Lung (tissue), 12 donors: Measurements from ENCODE around the gene GSKIP. TPM values are rescaled to one million over a fixed set of nuclear protein-coding genes. Genes with fewer than 3 reads are reported as not detected.

Source experiments
- ATAC-seq: fragments of 200-7000 bp; cut with Tn5 transposase; one replicate; pipeline ENCODE4 v1.9.1; 2020; ENCODE audit warnings: moderate number of reproducible peaks; ENCODE audit not compliant: insufficient read depth, low FRiP score
- DNase-seq, 3 donors: peaks; one replicate each; pipeline ENCODE4 v3.0.0-alpha.2; 2013 to 2017
- H3K27ac ChIP-seq, 2 donors: one replicate each; pipeline ENCODE4 v1.5.1; 2013; ENCODE audit warnings: mild to moderate bottlenecking in 2 of 2, moderate library complexity in 2 of 2, control low read depth in 1 of 2, inconsistent platforms in 1 of 2, low read depth in 1 of 2, low read length in 1 of 2
- H3K27me3 ChIP-seq, 3 donors: one replicate each; pipeline ENCODE4 v1.5.1; 2013; ENCODE audit warnings: low read length in 2 of 3; ENCODE audit not compliant: control insufficient read depth in 3 of 3, insufficient read depth in 3 of 3
- H3K36me3 ChIP-seq, 4 donors: one replicate each; pipeline ENCODE4 v1.5.1; 2013; ENCODE audit warnings: low read length in 4 of 4, mild to moderate bottlenecking in 1 of 4, moderate library complexity in 1 of 4; ENCODE audit not compliant: control insufficient read depth in 4 of 4, insufficient read depth in 4 of 4
- H3K4me1 ChIP-seq, 5 donors: one replicate each; pipeline ENCODE4 v1.5.1; 2013; ENCODE audit warnings: low read length in 5 of 5, mild to moderate bottlenecking in 2 of 5, moderate library complexity in 1 of 5; ENCODE audit not compliant: control insufficient read depth in 5 of 5, insufficient read depth in 5 of 5
- H3K4me3 ChIP-seq: one replicate; pipeline ENCODE4 v1.5.1; 2013; ENCODE audit warnings: mild to moderate bottlenecking, control low read depth, moderate library complexity
- H3K9ac ChIP-seq, 2 donors: one replicate each; pipeline ENCODE4 v1.5.1; 2013; ENCODE audit warnings: low read length in 2 of 2, control low read depth in 1 of 2; ENCODE audit not compliant: insufficient read depth in 1 of 2
- H3K9me3 ChIP-seq, 4 donors: one replicate each; pipeline ENCODE4 v1.5.1; 2013; ENCODE audit warnings: low read length in 3 of 4, mild to moderate bottlenecking in 1 of 4, moderate library complexity in 1 of 4; ENCODE audit not compliant: control insufficient read depth in 4 of 4, insufficient read depth in 3 of 4
- CTCF ChIP-seq: IDR thresholded peaks from 2 replicates; pipeline ENCODE4 v1.5.1; 2012; ENCODE audit warnings: mild to moderate bottlenecking; ENCODE audit errors: control extremely low read depth, extremely low read depth
- WGBS, 2 donors: extraction: QIAGEN DNeasy Blood & Tissue Kit; methylation state at CpG; one replicate each; pipeline ENCODE4 v1.1.7; 2013; 5-methylcytosine and 5-hydroxymethylcytosine counted together
- polyA plus RNA-seq, 2 donors: library from polyadenylated mRNA; stranded (reverse); fragments of 200-250 nt; gene quantifications; one replicate each; pipeline ENCODE4 v1.2.1, GENCODE V29; 2013
- total RNA-seq, 2 donors: library from RNA; depleted of rRNA in 1 of 2; stranded (reverse); fragments of >200 nt in 1 of 2; gene quantifications; one replicate each; pipeline ENCODE4 v1.2.1, GENCODE V29; 2014 to 2021
- donor health status: control.
- donor health status: control.
- donor health status: Bipolar disorder and iron deficiency.
- donor health status: healthy.
- donor health status: DM: yes; HTN: yes; CAD: no.

Gene GSKIP
- total and polyA plus RNA-seq, 4 donors: 8.2 to 20.6 (median 15.0) TPM

DNA sequence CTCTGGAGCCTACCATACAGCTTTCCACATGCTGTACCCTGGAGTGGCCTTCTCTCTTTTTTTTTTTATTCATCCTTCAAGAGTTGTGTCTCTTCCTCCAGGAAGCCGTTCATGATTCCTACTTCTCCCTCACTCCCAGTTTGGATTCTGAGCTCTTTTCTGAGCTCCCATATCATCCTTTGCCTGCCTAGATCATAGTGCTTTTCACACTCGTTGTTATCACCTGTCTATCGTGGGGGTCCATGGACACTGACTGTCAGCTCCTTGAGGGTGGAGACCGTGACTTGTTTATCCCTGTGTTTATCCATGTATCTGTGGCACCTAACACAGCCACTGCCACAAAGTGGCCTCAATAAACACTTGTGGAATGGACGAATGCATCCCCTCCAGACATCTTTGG lies 35.6 kb downstream of the GSKIP start:
- peaks cover 0 to 5% (median 0%) of the 10 kb centered on the region in 5 donors for H3K4me1 ChIP-seq
- H3K27ac ChIP-seq: no peak overlapping the region
- peaks cover 0 to 1% (median 0%) of the 10 kb centered on the region in 4 donors for H3K9me3 ChIP-seq
- DNase-seq (no peak), ATAC-seq (no peak)
- no peak overlapping the region for H3K9ac ChIP-seq
- peaks cover 0 to 4% (median 0%) of the 10 kb centered on the region in 3 donors for H3K27me3 ChIP-seq
- 85 to 92% methylated on average over 5 of the region's 5 CpGs for WGBS, 2 donors
- no peak overlapping the region for H3K4me3 ChIP-seq
- TF ChIP-seq CTCF: no peak
- H3K36me3 ChIP-seq: no peaks in the 10 kb centered on the region

- DNase-seq (no peak), ATAC-seq (no peak)
- H3K4me3 ChIP-seq: no peak overlapping the region
- H3K9me3 ChIP-seq: peaks cover 0 to 1% (median 0%) of the 10 kb centered on the region in 4 donors
- no peak overlapping the region for H3K9ac ChIP-seq
- no peaks in the 10 kb centered on the region for H3K36me3 ChIP-seq
- peaks cover 0 to 4% (median 0%) of the 10 kb centered on the region in 3 donors for H3K27me3 ChIP-seq
- no peak overlapping the region for H3K27ac ChIP-seq
- no peak for TF ChIP-seq CTCF
- whole genome bisulfite sequencing, 2 donors: 85 to 90% methylated on average over 9 of the region's 9 CpGs
- peaks cover 0 to 5% (median 0%) of the 10 kb centered on the region in 5 donors for H3K4me1 ChIP-seq
These were observed 36.1 kb downstream of the GSKIP start for GRCh38 chr14:96399405-96399804.

DNA sequence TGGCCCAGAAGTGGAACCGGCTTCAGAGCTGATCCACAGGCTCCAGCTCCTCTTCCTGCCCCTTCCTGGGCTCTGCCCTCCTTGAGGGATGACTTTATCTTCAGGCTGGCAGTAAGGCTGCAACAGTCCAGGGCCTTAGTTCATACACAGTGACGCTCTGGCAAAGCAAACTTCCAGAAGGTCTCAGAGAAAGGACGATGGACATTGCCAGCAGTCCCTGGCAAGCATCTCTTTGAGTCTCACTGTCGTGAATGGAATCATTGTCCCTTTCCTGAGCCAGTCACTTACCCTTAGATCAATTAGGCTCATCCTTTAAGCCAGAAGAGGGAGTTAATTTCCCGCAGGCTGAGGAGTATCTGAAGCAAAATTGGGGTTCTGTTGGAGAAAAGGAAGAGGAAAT lies 37.2 kb downstream of the GSKIP start:
- Histone ChIP-seq H3K9me3 (peaks cover 0 to 1% (median 0%) of the 10 kb centered on the region in 4 donors), H3K27ac (no peak overlapping the region), H3K4me1 (peaks cover 0 to 5% (median 0%) of the 10 kb centered on the region in 5 donors), H3K36me3 (no peaks in the 10 kb centered on the region), H3K4me3 (no peak overlapping the region), H3K27me3 (peaks cover 0 to 2% (median 0%) of the 10 kb centered on the region in 3 donors), H3K9ac (no peak overlapping the region)
- WGBS, 2 donors: 90 to 93% methylated on average over 5 of the region's 5 CpGs
- no peak for DNase-seq
- TF ChIP-seq CTCF: no peak
- ATAC-seq: no peak

- 57 to 60% methylated on average over 3 of the region's 3 CpGs for WGBS, 2 donors
- H3K27me3 ChIP-seq: peaks cover 0 to 2% (median 0%) of the 10 kb centered on the region in 3 donors
- ATAC-seq (no peak), DNase-seq (peak in 1 of 3 donors; percentile 2)
- peaks cover 0 to 1% (median 0%) of the 10 kb centered on the region in 4 donors for H3K9me3 ChIP-seq
- H3K4me1 ChIP-seq: peaks cover 0 to 5% (median 0%) of the 10 kb centered on the region in 5 donors
- no peak overlapping the region for H3K9ac ChIP-seq
- TF ChIP-seq CTCF: no peak
- H3K4me3 ChIP-seq: no peak overlapping the region
- no peaks in the 10 kb centered on the region for H3K36me3 ChIP-seq
- H3K27ac ChIP-seq: no peak overlapping the region
These were observed 40.1 kb downstream of the GSKIP start for GRCh38 chr14:96403409-96403808.
